Measurements from ENCODE around the gene ASPSCR1.

GRCh38 chr17:82051776-82052637 lies 74.6 kb downstream of the ASPSCR1 start, which contains the start of the genes GPS1 and RFNG:
- TF ChIP-seq POLR2AphosphoS5 (IDR thresholded peaks at IDR 0.05) (peak; percentile 82 to 87 (median 84)), POLR2A (IDR thresholded peaks at IDR 0.05) (no peak)
- TF ChIP-seq, protein P1, sequence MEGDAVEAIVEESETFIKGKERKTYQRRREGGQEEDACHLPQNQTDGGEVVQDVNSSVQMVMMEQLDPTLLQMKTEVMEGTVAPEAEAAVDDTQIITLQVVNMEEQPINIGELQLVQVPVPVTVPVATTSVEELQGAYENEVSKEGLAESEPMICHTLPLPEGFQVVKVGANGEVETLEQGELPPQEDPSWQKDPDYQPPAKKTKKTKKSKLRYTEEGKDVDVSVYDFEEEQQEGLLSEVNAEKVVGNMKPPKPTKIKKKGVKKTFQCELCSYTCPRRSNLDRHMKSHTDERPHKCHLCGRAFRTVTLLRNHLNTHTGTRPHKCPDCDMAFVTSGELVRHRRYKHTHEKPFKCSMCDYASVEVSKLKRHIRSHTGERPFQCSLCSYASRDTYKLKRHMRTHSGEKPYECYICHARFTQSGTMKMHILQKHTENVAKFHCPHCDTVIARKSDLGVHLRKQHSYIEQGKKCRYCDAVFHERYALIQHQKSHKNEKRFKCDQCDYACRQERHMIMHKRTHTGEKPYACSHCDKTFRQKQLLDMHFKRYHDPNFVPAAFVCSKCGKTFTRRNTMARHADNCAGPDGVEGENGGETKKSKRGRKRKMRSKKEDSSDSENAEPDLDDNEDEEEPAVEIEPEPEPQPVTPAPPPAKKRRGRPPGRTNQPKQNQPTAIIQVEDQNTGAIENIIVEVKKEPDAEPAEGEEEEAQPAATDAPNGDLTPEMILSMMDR (IDR thresholded peaks at IDR 0.05 in 8 of 11, conservative IDR thresholded peaks at IDR 0.05 in 3 of 11): no peak

Data from spleen (tissue), 7 donors.